LNCAP (cell line): Measurements from ENCODE around the gene CHMP3.

Experiments
- TF ChIP-seq, protein P1 (sequence below): fragments of 450-650 bp; IDR thresholded peaks from 2 replicates; pipeline ENCODE4 v1.5.1; 2017; ENCODE audit warnings: mild to moderate bottlenecking

CHMP3 gene

DNA sequence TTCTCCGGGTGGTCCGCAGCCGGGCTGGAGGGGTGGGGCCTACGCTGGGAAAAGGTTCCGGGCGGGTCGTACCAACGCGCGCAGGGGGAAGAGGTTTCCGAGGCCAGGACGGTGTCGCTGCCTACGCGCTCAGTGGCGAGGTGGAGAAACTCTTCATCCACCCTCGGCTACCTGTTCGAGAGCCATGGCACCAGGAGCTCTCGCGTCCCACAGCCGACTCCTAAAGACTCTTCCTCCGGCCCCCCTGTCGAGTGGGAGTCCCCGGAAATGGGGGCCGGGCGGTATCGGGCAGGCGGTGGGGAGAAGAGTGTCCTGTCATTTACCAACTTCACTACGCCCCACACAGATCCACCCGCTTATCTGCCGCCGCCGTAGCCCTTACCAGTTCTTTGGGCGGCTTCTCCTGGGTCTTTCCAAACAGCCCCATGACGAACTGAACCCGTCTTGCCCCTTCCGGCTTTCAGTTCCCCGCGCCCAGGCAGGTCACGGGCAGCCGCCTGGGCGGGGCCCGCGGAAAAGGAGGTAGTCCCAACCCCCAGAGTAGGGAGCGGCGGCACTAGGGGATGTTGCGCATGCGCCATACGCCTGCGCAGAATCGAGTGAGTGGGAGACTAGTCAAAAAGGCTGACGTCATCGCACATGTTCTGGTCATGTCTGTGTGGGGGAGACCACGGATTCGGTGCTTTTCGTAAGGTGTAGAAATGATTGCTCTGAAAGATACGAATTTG is at the start of gene CHMP3:
TSS of gene CHMP3 (minus strand) at position 522 of the 728 bp plus-strand sequence. CDS start at position 427, 95 bp downstream.
- TF ChIP-seq, protein P1, sequence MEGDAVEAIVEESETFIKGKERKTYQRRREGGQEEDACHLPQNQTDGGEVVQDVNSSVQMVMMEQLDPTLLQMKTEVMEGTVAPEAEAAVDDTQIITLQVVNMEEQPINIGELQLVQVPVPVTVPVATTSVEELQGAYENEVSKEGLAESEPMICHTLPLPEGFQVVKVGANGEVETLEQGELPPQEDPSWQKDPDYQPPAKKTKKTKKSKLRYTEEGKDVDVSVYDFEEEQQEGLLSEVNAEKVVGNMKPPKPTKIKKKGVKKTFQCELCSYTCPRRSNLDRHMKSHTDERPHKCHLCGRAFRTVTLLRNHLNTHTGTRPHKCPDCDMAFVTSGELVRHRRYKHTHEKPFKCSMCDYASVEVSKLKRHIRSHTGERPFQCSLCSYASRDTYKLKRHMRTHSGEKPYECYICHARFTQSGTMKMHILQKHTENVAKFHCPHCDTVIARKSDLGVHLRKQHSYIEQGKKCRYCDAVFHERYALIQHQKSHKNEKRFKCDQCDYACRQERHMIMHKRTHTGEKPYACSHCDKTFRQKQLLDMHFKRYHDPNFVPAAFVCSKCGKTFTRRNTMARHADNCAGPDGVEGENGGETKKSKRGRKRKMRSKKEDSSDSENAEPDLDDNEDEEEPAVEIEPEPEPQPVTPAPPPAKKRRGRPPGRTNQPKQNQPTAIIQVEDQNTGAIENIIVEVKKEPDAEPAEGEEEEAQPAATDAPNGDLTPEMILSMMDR, result no peak

DNA sequence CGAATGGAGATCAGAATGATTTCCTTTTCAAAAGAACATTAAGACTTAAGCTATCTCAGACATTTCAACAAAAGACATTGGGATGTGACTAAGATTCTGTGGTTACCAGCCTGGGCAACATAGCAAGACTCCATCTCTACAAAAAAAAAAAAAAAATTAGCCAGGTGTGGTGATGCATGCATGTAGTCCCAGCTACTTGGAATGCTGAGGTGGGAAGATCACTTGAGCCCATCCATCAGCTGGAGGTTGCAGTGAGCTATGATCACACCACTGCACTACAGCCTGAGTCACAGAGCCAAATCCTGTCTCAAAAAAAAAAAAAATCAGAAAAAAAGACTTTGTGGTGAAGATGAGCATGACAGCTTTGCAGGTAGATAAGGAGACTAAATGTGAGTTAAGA is 47.6 kb upstream of the CHMP3 start:
- TF ChIP-seq, protein P1, result no peak

DNA sequence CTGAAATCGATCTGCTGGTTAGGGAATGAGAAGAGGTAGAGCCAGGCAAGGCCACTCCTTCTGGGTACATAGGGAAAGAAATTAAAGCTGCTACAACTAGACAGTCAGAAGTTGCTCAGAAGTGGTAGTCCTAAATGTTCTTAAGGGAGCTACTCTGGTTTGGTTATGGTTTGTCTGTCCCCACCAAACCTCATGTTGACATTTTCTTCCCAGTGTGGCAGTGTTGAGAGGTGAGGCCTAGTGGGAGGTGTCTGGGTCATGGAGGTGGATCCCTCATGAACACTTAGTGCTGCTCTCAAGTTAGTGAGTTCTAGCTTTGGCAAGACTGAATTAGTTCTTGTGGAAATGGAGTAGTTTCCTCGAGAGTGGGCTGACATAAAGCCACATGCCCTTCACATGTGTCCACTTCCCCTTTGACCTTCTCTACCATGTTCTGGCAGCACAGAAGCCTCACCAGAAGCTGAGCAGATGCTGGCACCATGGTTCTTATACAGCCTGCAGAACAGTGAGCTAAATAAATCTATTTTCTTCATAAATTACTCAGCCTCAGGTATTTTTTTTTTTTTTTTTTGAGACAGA is 45.7 kb upstream of the CHMP3 start:
- TF ChIP-seq, protein P1, result no peak

DNA sequence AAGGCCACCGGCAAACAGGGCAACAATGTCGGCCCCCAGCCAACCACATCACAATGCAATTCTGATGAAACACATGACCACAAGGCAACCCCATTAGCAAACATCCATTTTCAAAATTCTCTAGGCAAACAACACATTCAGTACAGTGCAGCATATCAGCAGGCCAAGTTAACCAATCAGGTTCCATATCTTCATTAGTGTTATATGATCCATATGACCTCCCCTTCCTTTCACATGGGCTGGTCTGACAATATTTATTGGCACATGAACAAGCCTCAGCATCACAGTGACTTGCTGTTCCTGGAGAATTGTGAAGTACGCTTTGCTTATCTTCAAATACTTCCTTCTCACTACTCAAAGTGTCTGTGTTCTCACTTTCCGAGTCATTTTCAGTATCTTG is 40.7 kb upstream of the CHMP3 start:
- TF ChIP-seq, protein P1, result no peak

DNA sequence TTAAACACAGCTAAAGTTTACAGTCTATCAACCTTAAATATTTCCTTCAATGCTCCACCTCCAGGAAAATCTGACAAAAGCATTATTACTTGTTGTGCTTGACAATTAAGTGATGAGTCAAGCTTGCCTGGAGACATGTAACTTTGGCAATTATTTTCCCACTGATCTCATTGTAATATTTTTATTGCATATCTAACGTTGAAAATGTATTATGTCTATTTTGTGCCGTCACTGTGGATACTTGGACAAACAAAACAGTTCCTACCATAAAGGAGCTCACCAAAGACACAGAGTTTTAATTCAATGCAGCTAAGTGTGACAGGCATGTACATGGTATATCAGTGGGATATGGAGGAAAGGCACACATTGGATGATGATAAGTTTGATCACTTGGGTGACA is 35.7 kb upstream of the CHMP3 start:
- TF ChIP-seq, protein P1, result no peak

DNA sequence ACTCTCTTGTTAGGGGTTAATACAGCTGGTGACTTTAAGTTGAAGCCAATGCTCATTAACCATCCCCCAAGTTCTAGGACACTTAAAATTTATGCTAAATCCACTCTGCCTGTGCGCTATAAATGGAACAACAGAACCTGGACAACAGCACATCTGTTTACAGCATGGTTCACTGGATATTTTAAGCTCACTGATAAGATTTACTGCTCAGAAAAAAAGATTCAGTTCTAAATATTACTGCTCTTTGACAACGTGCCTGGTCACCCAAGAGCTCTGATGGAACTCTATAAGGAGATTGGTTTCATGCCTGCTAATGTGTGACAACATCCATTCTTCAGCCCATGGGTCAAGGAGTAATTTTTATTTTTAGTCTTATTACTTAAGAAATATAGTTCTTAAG is 32.9 kb upstream of the CHMP3 start:
- TF ChIP-seq, protein P1, result no peak

DNA sequence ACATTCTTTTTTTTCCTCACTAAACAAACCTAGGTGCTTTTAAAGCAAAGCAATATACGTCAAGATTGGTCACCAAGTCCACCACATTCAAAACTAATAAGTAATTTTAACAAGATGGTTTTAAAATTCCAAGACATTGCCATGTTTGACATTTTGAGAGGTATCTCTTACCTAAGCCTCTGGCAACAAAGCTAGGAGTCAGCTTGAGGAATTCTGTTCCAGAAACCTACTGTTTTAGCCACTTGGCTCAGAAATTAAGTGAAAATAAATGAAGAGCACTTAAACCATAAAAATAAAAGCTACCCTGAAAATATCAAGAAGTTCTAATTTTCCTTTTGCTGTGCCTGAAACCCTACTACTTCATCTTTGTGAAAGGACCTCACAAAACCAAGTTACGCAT is 30.0 kb upstream of the CHMP3 start:
- TF ChIP-seq, protein P1, result no peak
